Muscle of leg (tissue), 11 donors: ENCODE measurements around the gene FAM117A. TPM values are rescaled to one million over a fixed set of nuclear protein-coding genes. Genes with fewer than 3 reads are reported as not detected.
A peak's percentile ranks its signal among the peaks of the same experiment; 100 is the strongest.
"Not testable (repeated sequence)": the region's sequence is repeated elsewhere in the genome, so short reads cannot be mapped to it uniquely, and the experiment has no call there.

ENCODE experiments used
- DNase-seq: peaks from one replicate; pipeline ENCODE4 v3.0.0; 2013
- H3K27ac ChIP-seq: one replicate; pipeline ENCODE4 v1.5.1; 2013; ENCODE audit warnings: mild to moderate bottlenecking, low read length, control low read depth
- H3K27me3 ChIP-seq: one replicate; pipeline ENCODE4 v1.6.1; 2013; ENCODE audit warnings: low read length; ENCODE audit not compliant: control insufficient read depth, insufficient read depth
- H3K36me3 ChIP-seq: one replicate; pipeline ENCODE4 v1.6.1; 2013; ENCODE audit warnings: low read length; ENCODE audit not compliant: control insufficient read depth, insufficient read depth
- H3K4me1 ChIP-seq: one replicate; pipeline ENCODE4 v1.6.1; 2013; ENCODE audit warnings: low read length; ENCODE audit not compliant: control insufficient read depth, insufficient read depth
- H3K4me3 ChIP-seq: one replicate; pipeline ENCODE4 v1.5.1; 2013; ENCODE audit warnings: low read length, control low read depth
- H3K9me3 ChIP-seq: replicated peaks from 2 replicates; pipeline ENCODE4 v1.6.1; 2013; ENCODE audit warnings: low read depth, low read length; ENCODE audit not compliant: control insufficient read depth
- WGBS: methylation state at CpG from one replicate; pipeline ENCODE4 v1.1.5; 2013; ENCODE audit warnings: missing lambda C conversion rate; ENCODE audit not compliant: insufficient coverage; 5-methylcytosine and 5-hydroxymethylcytosine counted together
- polyA plus RNA-seq, 8 donors: library from polyadenylated mRNA; unstranded; fragments of 120-200 nt; gene quantifications; one replicate each; pipeline versions ENCODE4 v1.2.1 to v1.2.3, GENCODE V29; 2013; ENCODE audit warnings: inconsistent platforms in 1 of 8, low replicate concordance in 1 of 8; ENCODE audit not compliant: insufficient read length in 8 of 8, insufficient read depth in 1 of 8
- total RNA-seq: library from RNA; stranded (reverse); fragments of 120-200 nt; gene quantifications from one replicate; pipeline ENCODE4 v1.2.4, GENCODE V29; 2013

Gene FAM117A
- total and polyA plus RNA-seq, 9 donors: 9.8 to 23.6 (median 17.5) TPM

GRCh38 chr17:49680314-49680713 lies 83.6 kb downstream of the FAM117A start:
- Histone ChIP-seq H3K36me3 (peaks cover 2% of the 10 kb centered on the region), H3K27ac (no peak overlapping the region), H3K4me3 (no peak overlapping the region), H3K4me1 (peaks cover 11% of the 10 kb centered on the region), H3K9me3 (no peaks in the 10 kb centered on the region), H3K27me3 (peaks cover 4% of the 10 kb centered on the region)
- no peak for DNase-seq
- WGBS: 38% methylated on average over 2 of the region's 6 CpGs

DNA sequence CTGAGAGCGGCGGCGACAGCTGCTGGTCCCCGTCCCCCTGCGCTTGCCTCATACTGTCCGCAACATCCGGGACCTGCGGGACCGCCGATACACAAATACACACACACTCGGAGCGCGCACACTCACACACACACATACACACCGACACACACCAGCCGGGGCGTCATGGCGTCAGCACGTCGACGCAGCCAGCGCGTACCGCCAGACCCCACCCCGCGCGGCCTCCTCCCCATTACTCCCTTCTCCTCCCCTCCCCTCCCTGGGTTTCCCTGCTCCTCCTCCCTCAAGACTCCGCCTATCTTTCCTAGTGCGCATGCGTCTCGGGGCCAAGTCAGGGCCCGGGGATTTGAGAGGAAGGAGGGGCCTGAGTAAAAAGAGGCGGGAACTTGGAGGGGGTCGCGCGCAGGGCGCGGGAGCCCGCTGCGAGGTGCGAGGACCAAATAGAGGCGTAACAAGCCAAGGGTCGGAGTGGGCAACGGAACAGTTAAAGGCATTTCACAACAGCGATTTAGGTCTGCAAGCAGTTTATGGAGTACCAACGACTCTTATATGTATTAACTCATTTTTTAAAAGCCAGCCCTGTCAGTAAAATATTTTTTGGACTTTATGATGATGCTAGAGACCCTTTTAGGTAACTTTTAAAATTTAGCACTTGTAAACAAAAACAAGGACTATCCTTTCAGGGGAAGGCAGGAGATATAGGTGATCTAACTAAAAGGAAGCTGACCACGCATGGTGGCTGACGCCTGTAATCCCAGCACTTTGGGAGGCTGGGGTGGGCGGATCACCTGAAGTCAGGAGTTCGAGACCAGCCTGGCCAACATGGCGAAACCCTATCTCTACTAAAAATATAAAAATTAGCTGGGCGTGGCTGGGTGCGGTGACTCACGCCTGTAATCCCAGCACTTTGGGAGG lies 85.7 kb downstream of the FAM117A start, which contains the start of gene SPOP:
TSS of gene SPOP (minus strand) at position 165 of the 915 bp plus-strand sequence. CDS start 55,287 bp downstream, outside the sequence.
- peaks cover 2% of the 10 kb centered on the region for H3K36me3 ChIP-seq
- H3K4me1 ChIP-seq: peaks cover 11% of the 10 kb centered on the region
- peaks cover 4% of the 10 kb centered on the region for H3K27me3 ChIP-seq
- H3K9me3 ChIP-seq: no peaks in the 10 kb centered on the region
- H3K4me3 ChIP-seq: peak within 1 kb of the TSS; percentile 94
- DNase-seq: peak; percentile 99
- H3K27ac ChIP-seq: peak within 1 kb of the TSS; percentile 99
- 5% methylated on average over 34 of the region's 53 CpGs for WGBS

DNA sequence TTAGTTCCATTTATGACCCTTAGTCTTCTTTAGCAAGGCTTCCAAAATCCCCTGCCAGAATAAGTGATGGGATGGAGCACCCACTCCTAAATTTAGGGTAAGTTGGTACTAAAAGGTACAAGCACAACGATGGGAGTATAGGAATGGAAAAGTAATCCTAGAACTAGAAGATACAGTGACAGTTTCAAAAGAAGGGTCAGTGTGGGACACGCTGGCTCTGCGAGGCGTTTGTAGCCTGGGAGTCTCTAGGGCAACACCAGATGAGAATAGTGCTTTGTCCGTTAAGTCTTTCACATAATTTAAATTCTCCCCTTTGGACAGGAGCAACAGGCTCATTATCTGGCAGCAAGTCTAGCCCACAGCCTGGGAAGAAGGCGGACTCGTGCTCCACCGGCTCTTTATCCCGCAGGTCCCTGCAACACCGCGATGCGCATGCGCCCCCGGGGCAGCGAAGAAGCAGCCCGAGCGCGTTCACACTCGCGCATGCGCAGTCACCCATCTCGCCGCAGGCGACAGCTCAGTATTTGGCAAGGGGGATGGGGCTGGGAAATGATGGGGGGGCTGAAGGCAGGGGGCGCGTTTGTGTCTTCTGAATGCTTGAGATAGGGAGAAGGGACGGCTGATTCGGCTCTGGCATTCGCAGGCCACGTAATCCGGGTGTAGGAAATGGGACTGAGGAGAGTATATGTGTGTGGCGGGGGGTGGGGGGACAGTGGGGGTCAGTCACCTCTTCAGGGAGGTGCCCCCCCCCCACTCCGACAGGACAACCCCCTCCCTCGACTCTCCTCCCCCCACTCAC lies 86.6 kb downstream of the FAM117A start:
- H3K9me3 ChIP-seq: no peaks in the 10 kb centered on the region
- H3K27ac ChIP-seq: peak overlapping the region; percentile 99
- H3K27me3 ChIP-seq: peaks cover 2% of the 10 kb centered on the region
- H3K4me1 ChIP-seq: peaks cover 11% of the 10 kb centered on the region
- DNase-seq: peak; percentile 98
- H3K4me3 ChIP-seq: peak overlapping the region; percentile 94
- 0% methylated on average over 22 of the region's 34 CpGs for WGBS
- peaks cover 6% of the 10 kb centered on the region for H3K36me3 ChIP-seq

DNA sequence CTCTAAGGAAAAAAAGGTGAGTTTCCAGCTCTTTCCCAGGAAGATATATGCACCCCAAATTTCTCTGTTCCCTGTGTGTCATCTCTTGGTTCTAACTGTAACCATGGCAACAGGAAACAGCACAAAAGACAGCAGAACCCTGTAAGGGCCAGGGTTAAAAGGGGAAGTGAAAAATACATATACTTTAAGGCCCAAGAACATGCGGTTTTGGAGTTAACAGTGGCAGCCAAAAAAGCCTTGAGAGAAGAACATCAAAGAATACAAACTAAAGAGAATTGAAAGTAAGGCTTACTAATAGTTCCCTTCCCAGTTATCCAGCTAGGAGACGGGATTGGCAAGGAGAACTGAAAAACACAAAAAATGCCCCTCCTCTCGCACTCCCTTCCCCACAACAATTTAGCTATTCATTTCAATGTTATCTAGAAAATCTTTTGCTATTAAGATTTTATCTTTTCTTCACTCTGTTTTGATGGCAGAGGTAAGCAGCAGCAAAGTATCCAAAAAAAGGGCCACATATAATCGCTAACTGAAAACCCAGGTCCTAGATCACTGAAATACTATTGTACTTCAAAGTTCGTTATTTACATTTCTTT lies 87.6 kb downstream of the FAM117A start:
- Histone ChIP-seq H3K4me3 (peak overlapping the region; percentile 94), H3K4me1 (peaks cover 11% of the 10 kb centered on the region), H3K27ac (peak overlapping the region; percentile 99), H3K36me3 (peaks cover 6% of the 10 kb centered on the region), H3K27me3 (no peaks in the 10 kb centered on the region), H3K9me3 (no peaks in the 10 kb centered on the region)
- DNase-seq: peak; percentile 81
- WGBS: no CpG with 5 or more reads among the region's 5 CpGs

- DNase-seq: no peak
- H3K4me1 ChIP-seq: peaks cover 11% of the 10 kb centered on the region
- no peak overlapping the region for H3K27ac ChIP-seq
- peaks cover 6% of the 10 kb centered on the region for H3K36me3 ChIP-seq
- no peaks in the 10 kb centered on the region for H3K27me3 ChIP-seq
- H3K9me3 ChIP-seq: no peaks in the 10 kb centered on the region
- no peak overlapping the region for H3K4me3 ChIP-seq
Observed at GRCh38 chr17:49674507-49674906, 89.4 kb downstream of the FAM117A start.

GRCh38 chr17:49673679-49674078 lies 90.3 kb downstream of the FAM117A start:
- H3K27ac ChIP-seq, DNase-seq: not testable (repeated sequence)

GRCh38 chr17:49670641-49671040 lies 93.3 kb downstream of the FAM117A start:
- WGBS: no CpG with 5 or more reads among the region's 4 CpGs
- DNase-seq: no peak
- no peak overlapping the region for H3K4me3 ChIP-seq
- H3K27ac ChIP-seq: no peak overlapping the region
- peaks cover 9% of the 10 kb centered on the region for H3K36me3 ChIP-seq
- no peaks in the 10 kb centered on the region for H3K9me3 ChIP-seq
- no peaks in the 10 kb centered on the region for H3K4me1 ChIP-seq
- H3K27me3 ChIP-seq: no peaks in the 10 kb centered on the region

More at GRCh38 chr17:49673679-49674078, 90.3 kb downstream of the FAM117A start:
- H3K4me1 ChIP-seq: peaks cover 11% of the 10 kb centered on the region
- WGBS: no CpG with 5 or more reads among the region's 6 CpGs
- not testable (repeated sequence) for H3K9me3 ChIP-seq, H3K4me3 ChIP-seq, H3K36me3 ChIP-seq, H3K27me3 ChIP-seq

- Histone ChIP-seq H3K27me3 (no peaks in the 10 kb centered on the region), H3K4me1 (no peaks in the 10 kb centered on the region), H3K4me3 (no peak overlapping the region), H3K9me3 (no peaks in the 10 kb centered on the region), H3K36me3 (peaks cover 9% of the 10 kb centered on the region), H3K27ac (no peak overlapping the region)
- no peak for DNase-seq
- WGBS: no CpG with 5 or more reads among the region's 1 CpG
Observed at GRCh38 chr17:49670002-49670401, 93.9 kb downstream of the FAM117A start.

DNA sequence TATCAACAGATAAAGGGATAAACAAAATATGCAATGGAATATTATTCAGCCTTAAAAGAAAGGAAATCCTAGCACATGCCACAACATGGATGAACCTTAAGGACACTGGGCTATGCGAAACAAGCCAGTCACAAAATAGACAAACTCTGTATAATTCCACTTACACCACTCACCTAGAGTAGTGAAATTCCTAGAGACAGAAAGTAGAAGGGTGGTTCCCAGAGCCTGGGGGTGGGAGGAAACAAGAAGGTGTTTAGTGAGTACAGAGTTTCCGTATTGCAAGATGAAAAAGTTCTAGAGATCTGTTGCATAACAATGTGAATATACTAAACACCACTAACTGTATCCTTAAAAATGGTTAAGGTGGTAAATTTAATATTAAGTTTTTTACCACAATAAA lies 96.1 kb downstream of the FAM117A start:
- no CpG with 5 or more reads among the region's 2 CpGs for WGBS
- Histone ChIP-seq H3K9me3 (no peaks in the 10 kb centered on the region), H3K4me1 (no peaks in the 10 kb centered on the region), H3K27me3 (no peaks in the 10 kb centered on the region), H3K27ac (no peak overlapping the region), H3K36me3 (peaks cover 14% of the 10 kb centered on the region), H3K4me3 (no peak overlapping the region)
- DNase-seq: no peak
